Osteocyte (in vitro differentiated cells): ENCODE data around the gene LRRC2. TPM values are rescaled to one million over a fixed set of nuclear protein-coding genes. Genes with fewer than 3 reads are reported as not detected.

Source experiments
- DNase-seq: peaks from one replicate; pipeline ENCODE4 v3.0.0; 2021; ENCODE audit warnings: mixed read lengths; ENCODE audit not compliant: unreplicated experiment; ENCODE audit errors: extremely low spot score
- H3K27ac Mint-ChIP-seq: one replicate; pipeline ENCODE4 v1.8.0; 2021; ENCODE audit warnings: mild to moderate bottlenecking, mixed read lengths; ENCODE audit not compliant: unreplicated experiment
- H3K27me3 Mint-ChIP-seq: one replicate; pipeline ENCODE4 v1.8.0; 2021; ENCODE audit warnings: mixed read lengths; ENCODE audit not compliant: unreplicated experiment
- H3K36me3 Mint-ChIP-seq: one replicate; pipeline ENCODE4 v1.8.0; 2021; ENCODE audit warnings: mixed read lengths; ENCODE audit not compliant: unreplicated experiment
- H3K4me1 Mint-ChIP-seq: one replicate; pipeline ENCODE4 v1.8.0; 2021; ENCODE audit warnings: mixed read lengths; ENCODE audit not compliant: unreplicated experiment
- H3K4me3 Mint-ChIP-seq: one replicate; pipeline ENCODE4 v1.8.0; 2021; ENCODE audit warnings: mild to moderate bottlenecking, moderate library complexity, mixed read lengths; ENCODE audit not compliant: unreplicated experiment
- H3K9me3 Mint-ChIP-seq: one replicate; pipeline ENCODE4 v1.8.0; 2021; ENCODE audit warnings: mixed read lengths; ENCODE audit not compliant: unreplicated experiment
- CTCF ChIP-seq: fragments of 200-600 bp; sonication (generic); IDR thresholded peaks from 2 replicates; pipeline ENCODE4 v1.5.0; 2021; ENCODE audit warnings: antibody characterized with exemption, mild to moderate bottlenecking, moderate library complexity
- total RNA-seq: library from RNA; stranded (reverse); gene quantifications from 2 replicates; pipeline ENCODE4 v1.2.1, GENCODE V29; 2021

LRRC2 gene
- total RNA-seq, 1 donor from 2014 or later, result 1.5 TPM

DNA sequence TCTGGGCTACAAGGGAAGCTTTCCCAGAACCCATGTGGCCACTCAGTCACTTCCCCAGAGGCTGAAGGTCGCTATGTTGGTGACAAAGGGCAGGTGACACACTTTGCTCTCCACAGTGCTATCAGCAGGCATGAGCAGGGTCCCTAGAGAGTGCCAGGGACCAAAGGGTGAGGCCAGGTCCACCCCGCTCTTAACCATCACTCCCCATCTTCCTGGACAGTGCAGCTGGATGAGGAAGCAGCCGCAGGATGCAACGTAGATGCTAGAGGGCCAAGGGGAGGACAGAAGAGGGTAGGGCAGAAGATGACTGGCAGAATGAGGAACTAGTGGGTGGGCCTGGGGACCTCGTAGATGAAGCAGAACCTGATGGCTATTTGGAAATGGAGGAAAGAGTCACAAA, 87.8 kb downstream of the LRRC2 start:
- H3K4me3 Mint-ChIP-seq, result no peak overlapping the region
- peaks cover 3% of the 10 kb centered on the region for H3K36me3 Mint-ChIP-seq
- H3K27me3 Mint-ChIP-seq, result peaks cover 72% of the 10 kb centered on the region
- H3K27ac Mint-ChIP-seq, result no peak overlapping the region
- no peak for DNase-seq
- H3K4me1 Mint-ChIP-seq, result no peaks in the 10 kb centered on the region
- peaks cover 17% of the 10 kb centered on the region for H3K9me3 Mint-ChIP-seq
- TF ChIP-seq CTCF, result no peak

DNA sequence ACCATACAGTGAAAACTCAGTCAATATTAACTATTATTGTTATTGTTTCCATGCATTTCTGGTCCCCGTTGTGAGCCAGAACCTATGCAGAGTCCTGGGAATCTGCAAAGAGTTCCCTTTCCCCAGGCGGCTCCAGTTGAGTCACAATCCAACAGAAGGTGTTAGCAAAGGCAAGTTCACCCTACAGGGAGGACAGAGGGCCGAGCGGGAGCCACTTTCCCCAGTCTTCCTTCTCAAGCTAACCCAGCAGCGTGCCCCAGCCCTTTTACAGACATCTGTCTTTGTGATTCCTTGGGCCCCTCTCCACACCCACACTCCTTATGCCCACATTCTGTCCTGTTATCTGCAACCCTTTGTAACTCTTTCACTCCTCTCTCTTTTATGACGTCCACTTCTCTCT, 88.3 kb downstream of the LRRC2 start:
- Mint-ChIP-seq H3K27ac (no peak overlapping the region), H3K9me3 (peaks cover 17% of the 10 kb centered on the region), H3K4me3 (no peak overlapping the region), H3K4me1 (no peaks in the 10 kb centered on the region), H3K36me3 (peaks cover 3% of the 10 kb centered on the region), H3K27me3 (peaks cover 73% of the 10 kb centered on the region)
- no peak for TF ChIP-seq CTCF
- no peak for DNase-seq

- TF ChIP-seq CTCF, result no peak
- Mint-ChIP-seq H3K36me3 (peaks cover 3% of the 10 kb centered on the region), H3K4me3 (no peak overlapping the region), H3K4me1 (no peaks in the 10 kb centered on the region), H3K27ac (no peak overlapping the region), H3K27me3 (peaks cover 76% of the 10 kb centered on the region), H3K9me3 (peaks cover 17% of the 10 kb centered on the region)
- DNase-seq, result peak; percentile 19
Measured at GRCh38 chr3:46477145-46477544, 89.0 kb downstream of the LRRC2 start.

GRCh38 chr3:46472736-46473135, 93.4 kb downstream of the LRRC2 start:
- H3K27ac Mint-ChIP-seq, result no peak overlapping the region
- peaks cover 60% of the 10 kb centered on the region for H3K27me3 Mint-ChIP-seq
- TF ChIP-seq CTCF, result no peak
- no peak overlapping the region for H3K4me3 Mint-ChIP-seq
- peaks cover 3% of the 10 kb centered on the region for H3K36me3 Mint-ChIP-seq
- peaks cover 17% of the 10 kb centered on the region for H3K9me3 Mint-ChIP-seq
- no peaks in the 10 kb centered on the region for H3K4me1 Mint-ChIP-seq
- DNase-seq, result peak; percentile 30

DNA sequence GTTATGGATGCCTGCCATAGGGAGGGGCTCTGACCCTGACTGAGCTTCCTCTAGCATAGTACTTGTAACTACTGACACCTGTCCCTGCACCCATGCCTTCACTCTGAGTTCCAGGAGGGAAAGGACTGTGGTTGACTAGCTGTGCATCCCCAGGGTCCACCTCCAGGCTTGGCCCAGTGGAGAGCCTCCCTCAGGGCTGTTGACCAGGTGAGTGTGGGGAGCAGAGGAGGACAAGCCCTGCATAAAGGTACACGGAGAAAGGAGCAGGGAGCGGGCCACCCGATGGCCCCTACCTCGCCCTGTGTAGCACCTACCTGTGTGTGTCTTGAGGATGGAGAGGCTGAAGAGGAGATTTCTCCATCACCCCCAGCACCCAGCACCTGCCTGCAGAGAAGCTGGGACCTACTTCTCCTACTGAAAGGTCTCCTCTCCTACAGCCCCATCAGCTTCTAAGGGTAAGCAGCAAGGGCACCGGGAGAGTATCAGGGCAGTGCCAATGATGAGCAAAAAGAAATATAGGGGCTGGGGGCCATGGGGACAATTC, 94.7 kb downstream of the LRRC2 start:
- no peak overlapping the region for H3K4me3 Mint-ChIP-seq
- DNase-seq, result peak; percentile 60
- peaks cover 53% of the 10 kb centered on the region for H3K27me3 Mint-ChIP-seq
- H3K4me1 Mint-ChIP-seq, result no peaks in the 10 kb centered on the region
- H3K36me3 Mint-ChIP-seq, result peaks cover 3% of the 10 kb centered on the region
- TF ChIP-seq CTCF, result no peak
- H3K27ac Mint-ChIP-seq, result no peak overlapping the region
- peaks cover 17% of the 10 kb centered on the region for H3K9me3 Mint-ChIP-seq
